Activated CD8-positive, alpha-beta memory T cell treated with anti-CD3 and anti-CD28 coated beads, Interleukin-2, amount 50 U/mL, for 1 hour (primary cell): ENCODE data around the gene CRTC2.
"Not testable (repeated sequence)": the region's sequence is repeated elsewhere in the genome, so short reads cannot be mapped to it uniquely, and the experiment has no call there.

Experiments used
- DNase-seq: peaks from one replicate; pipeline ENCODE4 v3.0.0-alpha.2; 2020; ENCODE audit errors: extremely low read depth

The CRTC2 gene

GRCh38 chr1:153958111-153958960, at the start of gene CRTC2:
Gene CRTC2, minus strand, starts transcription at chr1:153958612. Its CDS starts 115 bp downstream, at chr1:153958497.
- peak; percentile 94 for DNase-seq

DNA sequence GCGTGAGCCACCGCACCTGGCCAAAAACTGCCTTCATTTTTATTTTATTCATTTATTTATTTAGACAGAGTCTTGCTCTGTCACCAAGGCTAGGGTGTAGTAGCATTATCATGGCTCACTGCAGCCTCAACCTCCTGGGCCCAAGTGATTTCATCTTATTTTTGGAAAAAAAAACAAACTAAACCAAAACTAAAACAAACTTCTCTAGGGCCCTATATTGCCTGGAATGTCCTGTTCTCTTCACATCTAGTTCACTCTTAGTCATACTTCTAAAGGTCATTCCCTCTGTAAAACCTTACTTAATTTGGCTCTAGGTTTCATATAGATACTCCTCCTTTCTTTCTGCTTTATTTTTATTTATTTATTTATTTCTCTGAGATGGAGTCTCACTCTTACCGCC, 47.7 kb upstream of the CRTC2 start:
- no peak for DNase-seq

DNA sequence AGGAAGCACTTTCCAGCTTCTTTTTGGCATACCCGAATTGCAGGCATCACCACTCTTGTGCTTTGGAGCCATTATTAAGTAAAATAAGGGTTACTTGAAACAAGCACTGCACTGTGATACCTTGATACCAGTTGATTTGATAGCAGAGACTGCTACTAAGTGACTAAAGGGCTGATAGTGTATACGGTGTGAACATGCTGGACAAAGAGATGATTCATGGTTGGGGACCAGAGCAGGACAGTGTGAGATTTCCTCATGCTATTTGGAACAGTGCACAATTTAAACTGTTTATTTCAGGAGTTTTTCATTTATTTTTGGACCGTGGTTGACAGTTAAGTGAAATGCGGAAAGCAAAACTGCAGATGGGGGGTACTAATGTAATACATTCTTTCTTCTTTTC, 42.0 kb upstream of the CRTC2 start:
- no peak for DNase-seq

GRCh38 chr1:153996882-153997281, 38.5 kb upstream of the CRTC2 start:
- DNase-seq, result not testable (repeated sequence)

GRCh38 chr1:153995640-153996039, 37.2 kb upstream of the CRTC2 start:
- DNase-seq, result no peak

DNA sequence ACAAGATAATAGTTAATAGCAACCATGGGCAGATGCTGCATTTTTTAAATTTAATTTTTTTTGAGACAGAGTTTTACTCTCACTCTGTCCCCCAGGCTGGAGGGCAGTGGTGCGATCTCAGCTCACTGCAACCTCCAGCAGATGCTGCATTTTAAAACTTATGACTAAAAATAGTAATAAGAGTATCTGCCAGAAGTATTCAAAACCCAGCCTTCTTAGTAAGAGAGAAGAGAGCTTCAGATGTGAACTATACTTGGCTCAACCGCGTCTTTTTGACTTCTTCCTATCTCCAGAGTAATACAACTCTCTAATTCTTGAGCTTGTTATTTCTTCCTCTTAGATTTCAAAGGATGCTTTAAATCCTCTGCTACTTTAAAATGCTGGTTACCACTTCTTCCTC, 36.8 kb upstream of the CRTC2 start:
- no peak for DNase-seq

DNA sequence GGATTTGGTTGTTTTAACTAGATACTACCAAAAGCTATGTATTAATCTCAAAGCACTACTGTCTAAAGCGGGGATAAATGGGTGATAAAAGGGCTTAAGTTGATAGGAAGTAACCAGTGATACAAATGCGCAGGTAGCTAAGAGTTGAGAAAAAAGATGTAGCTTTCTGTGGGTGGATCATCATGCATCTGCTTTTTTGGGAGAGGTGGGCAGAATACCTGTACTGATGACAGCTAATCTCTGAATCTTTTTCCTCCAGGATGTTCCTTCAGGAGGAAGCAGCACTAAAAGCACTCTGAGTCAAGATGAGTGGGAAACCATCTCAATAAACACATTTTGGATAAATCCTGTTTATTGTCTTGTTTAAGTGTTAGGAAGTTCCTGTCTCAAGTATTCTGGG, 33.4 kb upstream of the CRTC2 start:
- DNase-seq, result no peak

DNA sequence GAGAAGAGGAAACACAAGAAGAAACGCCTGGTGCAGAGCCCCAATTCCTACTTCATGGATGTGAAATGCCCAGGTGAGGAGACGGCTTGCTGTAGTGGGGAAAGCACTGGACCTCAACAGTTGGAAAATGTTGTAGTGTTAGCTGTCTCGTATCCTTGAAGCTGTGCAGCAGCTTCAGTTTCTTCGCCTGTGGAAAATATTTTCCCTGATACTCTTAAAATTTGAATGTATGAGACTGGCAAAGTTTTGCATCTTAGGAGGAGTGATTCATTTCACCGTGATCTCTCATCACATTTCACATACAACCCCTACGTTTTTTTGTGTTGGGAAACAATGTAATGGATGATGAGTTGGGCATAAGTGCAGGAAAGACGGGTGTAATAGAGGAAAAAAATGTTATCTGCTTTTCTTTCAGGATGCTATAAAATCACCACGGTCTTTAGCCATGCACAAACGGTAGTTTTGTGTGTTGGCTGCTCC, 32.8 kb upstream of the CRTC2 start:
- DNase-seq, result no peak

- peak; percentile 93 for DNase-seq
Observed at GRCh38 chr1:153990468-153991150, 32.2 kb upstream of the CRTC2 start, which contains the start of gene RPS27. Gene RPS27, plus strand, starts transcription at chr1:153990762. Its CDS starts 35 bp downstream, at chr1:153990797.

GRCh38 chr1:153987621-153988020, 29.2 kb upstream of the CRTC2 start:
- no peak for DNase-seq

GRCh38 chr1:153985941-153986761, 27.7 kb upstream of the CRTC2 start, which contains the start of gene RAB13:
Gene RAB13, minus strand, starts transcription at chr1:153986339. Its CDS starts 103 bp downstream, at chr1:153986236.
- DNase-seq, result no peak

DNA sequence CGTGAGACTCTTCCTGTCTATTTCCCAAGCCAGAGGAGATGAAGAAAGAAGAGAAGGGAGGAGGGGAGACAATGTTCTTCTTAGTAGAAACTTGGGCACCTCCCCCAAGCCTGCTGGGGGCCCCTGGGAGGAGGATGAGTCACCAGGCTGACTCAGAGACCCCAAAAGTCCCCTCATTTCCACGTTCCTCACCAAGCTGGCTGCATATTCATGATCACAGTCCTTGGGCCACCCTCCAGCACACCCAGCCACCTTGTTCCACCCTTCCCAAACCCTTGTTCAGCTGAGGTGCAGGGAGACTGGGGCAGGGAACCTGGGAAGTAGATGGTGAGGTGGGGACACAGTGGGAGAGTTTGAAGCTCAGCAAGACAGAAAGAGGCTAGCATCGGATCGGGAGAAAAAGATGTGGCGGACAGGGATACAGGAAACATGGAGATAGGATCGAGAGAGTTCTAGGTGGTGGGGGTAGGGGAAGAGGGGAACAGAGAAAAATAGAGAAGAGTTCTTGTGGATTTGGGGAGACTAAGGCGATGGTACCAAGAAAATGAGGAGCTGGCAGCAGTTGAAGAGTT, 27.0 kb upstream of the CRTC2 start:
- DNase-seq, result no peak

GRCh38 chr1:153984123-153984894, 25.9 kb upstream of the CRTC2 start:
- no peak for DNase-seq

- DNase-seq, result not testable (repeated sequence)
Observed at GRCh38 chr1:153981735-153982134, 23.3 kb upstream of the CRTC2 start.

DNA sequence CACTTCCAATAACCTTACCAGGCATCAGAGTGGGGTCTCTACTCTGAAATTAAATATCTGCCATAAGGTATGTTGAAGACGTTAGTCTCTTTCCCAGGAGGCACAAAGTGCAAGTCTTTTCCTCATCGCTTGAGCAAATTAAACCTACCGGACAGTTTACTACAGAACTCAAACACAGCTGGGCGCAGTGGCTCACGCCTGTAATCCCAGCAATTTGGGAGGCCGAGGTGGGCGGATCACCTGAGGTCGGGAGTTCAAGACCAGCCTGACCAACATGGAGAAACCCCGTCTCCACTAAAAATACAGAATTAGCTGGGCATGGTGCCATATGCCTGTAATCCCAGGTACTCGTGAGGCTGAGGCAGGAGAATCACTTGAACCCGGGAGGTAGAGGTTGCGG, 20.7 kb upstream of the CRTC2 start:
- not testable (repeated sequence) for DNase-seq

- no peak for DNase-seq
Observed at GRCh38 chr1:153978274-153978909, 20.0 kb upstream of the CRTC2 start.

- DNase-seq, result peak; percentile 58
Observed at GRCh38 chr1:153977250-153978240, 19.1 kb upstream of the CRTC2 start, which contains the start of gene JTB. Gene JTB, minus strand, starts transcription at chr1:153977674. Its CDS starts 422 bp downstream, at chr1:153977252.

DNA sequence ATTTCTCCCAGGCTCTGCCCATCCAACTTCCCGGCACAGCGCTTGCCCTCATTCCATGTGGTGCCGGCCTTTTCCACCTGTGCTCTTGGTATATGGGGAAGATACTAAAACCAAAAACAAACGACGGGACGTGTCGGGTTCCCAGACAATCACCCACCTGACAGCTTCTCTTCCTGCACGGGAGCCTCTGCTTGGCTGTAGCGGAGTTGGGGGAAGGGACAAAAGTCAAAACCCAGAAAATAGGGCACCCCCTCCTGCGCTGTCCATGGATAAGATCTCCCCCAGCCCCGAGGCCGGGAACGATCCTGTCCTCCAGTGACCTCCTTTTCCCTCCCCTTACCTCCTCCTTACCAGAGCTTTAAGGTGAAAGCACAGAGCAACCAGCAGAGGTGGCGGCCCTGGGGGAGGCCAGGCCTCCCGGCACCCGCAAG, 18.4 kb upstream of the CRTC2 start:
- no peak for DNase-seq

GRCh38 chr1:153973525-153973924, 15.1 kb upstream of the CRTC2 start:
- no peak for DNase-seq
